ENCODE results near the gene TRIM72. TPM values are rescaled to one million over a fixed set of nuclear protein-coding genes. Genes with fewer than 3 reads are reported as not detected.

The TRIM72 gene
- total and polyA plus RNA-seq, 2 donors (not counting 3 experiments of a cell fraction or from before 2014, with no cell fraction given), result not detected

DNA sequence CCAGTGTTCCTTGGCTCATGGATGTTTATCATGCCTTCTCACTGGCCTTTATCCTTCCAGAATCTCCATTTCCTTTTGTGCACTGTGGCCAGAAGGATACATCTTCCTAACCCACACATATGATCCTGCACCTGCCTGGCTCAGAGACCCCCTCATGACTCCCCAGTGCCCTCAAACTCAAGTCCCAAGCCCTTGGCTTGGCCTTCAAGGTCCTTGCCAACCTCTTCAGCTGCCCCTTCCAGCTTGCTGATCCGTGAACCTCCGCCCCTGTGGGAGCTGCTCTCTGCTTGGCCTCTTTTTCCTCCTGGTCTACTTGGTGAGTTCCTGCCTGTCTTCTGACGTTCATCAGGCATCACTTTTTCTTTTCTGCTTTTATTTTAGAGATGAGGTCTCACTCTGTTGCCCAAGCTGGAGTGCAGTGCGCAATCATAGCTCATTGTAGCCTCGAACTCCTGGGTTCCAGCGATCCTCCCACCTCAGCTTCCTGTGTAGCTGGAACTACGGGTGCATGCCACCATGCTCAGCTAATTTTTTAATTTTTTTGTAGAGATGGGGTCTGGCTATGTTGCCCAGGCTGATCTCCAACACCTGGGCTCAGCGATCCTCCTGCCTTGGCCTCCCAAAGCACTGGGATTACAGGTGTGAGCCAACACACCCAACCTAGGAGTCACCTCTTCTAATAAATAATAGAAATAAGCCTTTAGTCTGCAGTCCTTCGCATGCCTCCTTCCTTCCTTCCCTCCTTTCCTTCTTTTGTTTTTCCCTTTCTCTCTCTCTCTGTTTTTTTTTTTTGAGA, 8.8 kb upstream of the TRIM72 start:
- TF ChIP-seq EZH2 (IDR thresholded peaks at IDR 0.05; ENCODE audit: borderline replicate concordance, low read depth, low read length, severe bottlenecking) (no peak), POLR2A (IDR thresholded peaks at IDR 0.05; ENCODE audit: low read depth, low read length) (no peak), JUN (IDR thresholded peaks at IDR 0.05; ENCODE audit: borderline replicate concordance, insufficient read depth, insufficient read length, low read depth) (no peak), GATA2 (IDR thresholded peaks at IDR 0.05; ENCODE audit: insufficient read depth, insufficient read length, low read depth, low read length) (no peak), POLR2AphosphoS5 (IDR thresholded peaks at IDR 0.05; ENCODE audit: insufficient read depth, low read depth, low read length) (no peak), MYC (IDR thresholded peaks at IDR 0.05; ENCODE audit: low read depth, low read length) (no peak), FOS (IDR thresholded peaks at IDR 0.05; ENCODE audit: borderline replicate concordance, insufficient read depth, low read length) (no peak)
- TF ChIP-seq, protein P1, sequence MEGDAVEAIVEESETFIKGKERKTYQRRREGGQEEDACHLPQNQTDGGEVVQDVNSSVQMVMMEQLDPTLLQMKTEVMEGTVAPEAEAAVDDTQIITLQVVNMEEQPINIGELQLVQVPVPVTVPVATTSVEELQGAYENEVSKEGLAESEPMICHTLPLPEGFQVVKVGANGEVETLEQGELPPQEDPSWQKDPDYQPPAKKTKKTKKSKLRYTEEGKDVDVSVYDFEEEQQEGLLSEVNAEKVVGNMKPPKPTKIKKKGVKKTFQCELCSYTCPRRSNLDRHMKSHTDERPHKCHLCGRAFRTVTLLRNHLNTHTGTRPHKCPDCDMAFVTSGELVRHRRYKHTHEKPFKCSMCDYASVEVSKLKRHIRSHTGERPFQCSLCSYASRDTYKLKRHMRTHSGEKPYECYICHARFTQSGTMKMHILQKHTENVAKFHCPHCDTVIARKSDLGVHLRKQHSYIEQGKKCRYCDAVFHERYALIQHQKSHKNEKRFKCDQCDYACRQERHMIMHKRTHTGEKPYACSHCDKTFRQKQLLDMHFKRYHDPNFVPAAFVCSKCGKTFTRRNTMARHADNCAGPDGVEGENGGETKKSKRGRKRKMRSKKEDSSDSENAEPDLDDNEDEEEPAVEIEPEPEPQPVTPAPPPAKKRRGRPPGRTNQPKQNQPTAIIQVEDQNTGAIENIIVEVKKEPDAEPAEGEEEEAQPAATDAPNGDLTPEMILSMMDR (IDR thresholded peaks at IDR 0.05; ENCODE audit: extremely low read depth in 1 of 2, insufficient read depth in 1 of 2, low read depth in 1 of 2, low read length in 2 of 2), result no peak
- TF ChIP-seq, protein P2, sequence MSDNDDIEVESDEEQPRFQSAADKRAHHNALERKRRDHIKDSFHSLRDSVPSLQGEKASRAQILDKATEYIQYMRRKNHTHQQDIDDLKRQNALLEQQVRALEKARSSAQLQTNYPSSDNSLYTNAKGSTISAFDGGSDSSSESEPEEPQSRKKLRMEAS (IDR thresholded peaks at IDR 0.05; ENCODE audit: insufficient read depth, insufficient read length), result no peak
- Histone ChIP-seq H4K20me1 (replicated peaks; ENCODE audit: control insufficient read depth, extremely low read depth, insufficient read depth, low read length) (no peaks in the 10 kb centered on the region), H3K4me2 (ENCODE audit: insufficient read depth, low read length) (no peak overlapping the region), H3K27me3 (ENCODE audit: control insufficient read depth in 2 of 2, insufficient read depth in 2 of 2, low read length in 2 of 2) (peaks cover 2 to 6% of the 10 kb centered on the region in 2 experiments), H3K9me1 (replicated peaks; ENCODE audit: control insufficient read depth, extremely low read depth, insufficient read depth, low read length) (no peaks in the 10 kb centered on the region), H3K9ac (replicated peaks; ENCODE audit: extremely low read depth, insufficient read depth, low read length) (no peak overlapping the region), H3K79me2 (ENCODE audit: control insufficient read depth, insufficient read depth, low read length) (no peaks in the 10 kb centered on the region), H3K4me3 (replicated peaks in 1 of 3; ENCODE audit: insufficient read depth in 1 of 3, low read depth in 1 of 3, low read length in 3 of 3) (no peak overlapping the region), H3K4me1 (ENCODE audit: control insufficient read depth, extremely low read depth, insufficient read depth, low read length) (peaks cover 4% of the 10 kb centered on the region), H3K36me3 (ENCODE audit: control insufficient read depth in 2 of 2, extremely low read depth in 1 of 2, insufficient read depth in 2 of 2, low read length in 2 of 2) (no peaks in the 10 kb centered on the region), H2AFZ (ENCODE audit: low read depth, low read length) (no peak overlapping the region), H3K9me3 (replicated peaks; ENCODE audit: control insufficient read depth, insufficient read depth, low read length) (no peaks in the 10 kb centered on the region), H3K27ac (ENCODE audit: insufficient read depth, low read depth, low read length) (no peak overlapping the region)
- FAIRE-seq (no peak), DNase-seq (ENCODE audit: low read depth, low spot score) (no peak)
- dilution Hi-C loops (cut with MboI; ENCODE audit: extremely low pct_ligation_motif_present, low sequenced_read_pairs) (no loop called here), intact Hi-C loops (cut with micrococcal nuclease) (loop anchor here (5.0 kb wide), 1 partner anchor 252 kb away; the partner anchor contains the start of gene ARMC5)
- ChIA-PET CTCF (interaction anchor here (0.9 to 1.0 kb wide), 2 partner anchors 9 to 178 kb away, joined by 3 read pairs; partner anchors contain the start of gene TRIM72), POLR2A (no interaction called here)
- BruUV-seq (replicated peaks), result no TSS peak

Measured in endothelial cell of umbilical vein (primary cell).